VCaP (cell line): ENCODE measurements around the gene TNNI3K.

Experiments
- H3K27ac ChIP-seq: fragments of 450-650 bp; 2 replicates; pipeline ENCODE4 v1.5.1; 2017
- CTCF ChIP-seq: fragments of 450-650 bp; conservative IDR thresholded peaks from 2 replicates; pipeline ENCODE4 v1.5.1; 2017; ENCODE audit warnings: mild to moderate bottlenecking, moderate library complexity

Gene TNNI3K

GRCh38 chr1:74357150-74357549 lies 122.0 kb downstream of the TNNI3K start:
- TF ChIP-seq CTCF = no peak
- H3K27ac ChIP-seq = no peak overlapping the region

- no peak for TF ChIP-seq CTCF
Observed at GRCh38 chr1:74357756-74358155, 122.6 kb downstream of the TNNI3K start.

GRCh38 chr1:74362691-74363090 lies 127.5 kb downstream of the TNNI3K start:
- H3K27ac ChIP-seq = no peak overlapping the region
- TF ChIP-seq CTCF = no peak

More at GRCh38 chr1:74357756-74358155, 122.6 kb downstream of the TNNI3K start:
- H3K27ac ChIP-seq = no peak overlapping the region

- TF ChIP-seq CTCF = no peak
- H3K27ac ChIP-seq = no peak overlapping the region
Observed at GRCh38 chr1:74363220-74363619, 128.0 kb downstream of the TNNI3K start.

- no peak overlapping the region for H3K27ac ChIP-seq
- no peak for TF ChIP-seq CTCF
Observed at GRCh38 chr1:74367175-74367813, 132.1 kb downstream of the TNNI3K start.

- no peak for TF ChIP-seq CTCF
- H3K27ac ChIP-seq = no peak overlapping the region
Observed at GRCh38 chr1:74368335-74368734, 133.1 kb downstream of the TNNI3K start.

GRCh38 chr1:74375376-74375775 lies 140.2 kb downstream of the TNNI3K start:
- no peak for TF ChIP-seq CTCF
- no peak overlapping the region for H3K27ac ChIP-seq
